ENCODE results near the gene CASZ1.

CASZ1 gene

DNA sequence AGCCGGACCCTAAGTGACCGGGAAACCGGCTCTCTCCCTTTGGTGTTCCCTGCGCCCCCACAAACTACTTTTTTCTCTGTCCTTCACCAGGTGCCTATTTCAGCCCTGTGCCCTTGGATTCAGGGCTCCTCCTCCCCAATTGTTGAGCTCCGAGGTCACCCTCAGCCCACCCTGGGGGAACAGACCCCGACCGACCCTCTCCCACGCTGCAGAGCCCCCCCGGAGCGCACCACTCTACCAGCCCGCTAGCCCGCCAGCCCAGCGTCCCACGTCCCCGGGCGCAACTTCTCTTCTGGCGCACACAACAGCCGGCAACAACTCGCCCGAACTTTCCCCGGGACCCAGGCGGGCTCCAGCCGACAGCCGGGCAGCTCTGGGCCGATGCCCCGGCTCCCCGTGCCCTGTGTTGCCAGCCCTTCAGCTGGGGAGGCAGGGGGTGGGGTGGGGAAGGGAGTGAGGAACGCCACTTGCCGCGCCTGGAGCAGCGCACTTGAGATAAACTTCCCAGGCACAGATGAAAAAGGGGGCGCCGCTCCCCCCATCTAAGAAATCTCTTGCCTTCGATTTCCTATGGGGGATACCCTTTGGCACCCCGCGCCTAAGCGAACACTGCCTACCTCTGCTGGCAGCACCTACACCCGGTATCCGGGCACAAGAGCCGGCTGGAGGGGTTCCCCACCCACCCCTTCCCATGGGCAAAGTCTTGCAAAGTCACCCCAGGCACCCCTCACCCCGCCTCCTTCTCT is 997 bp downstream of the CASZ1 start:
- DNase-seq, result no peak

GRCh38 chr1:10794724-10795275 is 1.6 kb downstream of the CASZ1 start:
- DNase-seq, result no peak

DNA sequence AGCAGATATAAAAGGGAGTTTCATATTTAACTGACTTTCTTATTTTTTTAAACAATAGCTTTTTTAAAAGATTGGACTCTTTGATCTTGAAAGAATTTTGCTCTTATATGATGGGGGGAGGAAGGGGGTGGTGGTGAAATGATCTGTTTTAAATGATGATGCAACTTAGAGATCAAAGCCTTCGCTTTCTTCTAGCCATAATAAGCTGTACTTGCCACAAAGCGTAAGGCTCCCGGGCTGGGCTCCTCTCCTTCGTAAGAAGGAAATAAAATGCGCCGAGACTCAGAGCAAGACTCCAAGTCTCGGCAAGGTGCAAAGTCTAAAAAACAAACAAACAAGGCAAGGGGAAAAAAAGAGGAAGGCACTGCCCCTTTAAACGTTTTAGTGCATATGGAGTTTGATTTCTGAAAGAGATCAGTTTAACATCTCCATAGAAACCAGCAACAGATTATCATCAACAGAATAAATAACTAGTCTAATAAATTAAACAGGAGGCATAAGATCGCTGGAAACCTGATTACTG is 3.3 kb downstream of the CASZ1 start:
- DNase-seq, result no peak

- no peak for DNase-seq
These were observed 5.1 kb downstream of the CASZ1 start for GRCh38 chr1:10791105-10791951.

- DNase-seq, result no peak
These were observed 6.4 kb downstream of the CASZ1 start for GRCh38 chr1:10789803-10790702.

DNA sequence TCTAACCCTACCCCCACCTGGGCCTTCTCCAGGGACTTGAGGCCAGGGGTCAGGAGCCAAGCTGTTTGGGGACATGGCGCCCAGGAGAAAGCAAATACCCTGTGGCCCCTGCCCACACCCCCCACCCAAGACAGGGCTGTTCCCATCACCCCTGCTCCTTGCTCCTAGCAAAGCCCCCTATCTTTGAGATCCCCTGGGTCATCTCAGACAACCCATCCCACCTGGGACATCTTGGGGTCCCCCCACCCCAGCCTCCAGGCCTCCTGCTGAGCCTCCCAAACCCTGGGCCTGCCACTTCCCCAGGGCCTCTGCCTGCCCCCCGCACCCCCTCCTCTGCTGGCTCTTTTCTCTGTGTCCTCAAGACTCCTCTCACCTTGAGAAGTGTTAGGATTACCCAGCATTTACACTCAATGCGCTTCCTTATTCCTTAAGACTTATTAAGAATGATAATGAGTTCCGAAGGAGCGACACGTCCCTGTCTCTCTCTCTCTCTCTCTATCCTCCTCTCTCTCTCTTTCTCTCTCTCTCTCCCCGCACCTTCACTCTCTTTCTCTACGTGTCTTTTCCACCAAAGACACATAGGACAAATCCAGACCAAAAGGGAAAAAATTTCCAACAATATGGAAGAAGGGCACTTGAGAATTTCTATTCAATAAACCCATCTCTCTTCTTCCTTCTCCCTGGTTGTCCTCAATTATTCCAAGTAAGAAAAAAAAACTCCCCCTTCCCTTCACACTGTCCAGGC is 7.2 kb downstream of the CASZ1 start:
- DNase-seq, result no peak

GRCh38 chr1:10788592-10789006 is 7.8 kb downstream of the CASZ1 start:
- DNase-seq, result no peak

DNA sequence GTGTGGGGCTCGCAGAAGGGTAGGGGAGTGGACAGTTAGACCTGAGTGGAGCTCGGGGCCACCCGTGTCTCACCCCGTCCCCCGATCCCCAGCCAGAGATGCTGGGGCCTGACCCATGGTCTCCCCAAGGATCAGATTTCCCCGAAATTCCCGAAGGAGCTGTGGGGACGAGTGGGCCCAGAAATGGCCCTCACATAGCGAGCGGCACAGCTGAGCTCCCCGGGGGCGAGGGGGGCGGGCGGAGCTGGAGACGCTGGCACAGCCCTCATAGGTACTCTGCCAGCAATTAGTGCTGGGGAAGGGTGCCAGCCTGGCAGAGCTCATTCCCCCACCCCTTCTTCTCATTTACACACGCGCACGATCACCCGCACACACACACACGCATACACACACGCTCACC is 9.2 kb downstream of the CASZ1 start:
- DNase-seq, result no peak

DNA sequence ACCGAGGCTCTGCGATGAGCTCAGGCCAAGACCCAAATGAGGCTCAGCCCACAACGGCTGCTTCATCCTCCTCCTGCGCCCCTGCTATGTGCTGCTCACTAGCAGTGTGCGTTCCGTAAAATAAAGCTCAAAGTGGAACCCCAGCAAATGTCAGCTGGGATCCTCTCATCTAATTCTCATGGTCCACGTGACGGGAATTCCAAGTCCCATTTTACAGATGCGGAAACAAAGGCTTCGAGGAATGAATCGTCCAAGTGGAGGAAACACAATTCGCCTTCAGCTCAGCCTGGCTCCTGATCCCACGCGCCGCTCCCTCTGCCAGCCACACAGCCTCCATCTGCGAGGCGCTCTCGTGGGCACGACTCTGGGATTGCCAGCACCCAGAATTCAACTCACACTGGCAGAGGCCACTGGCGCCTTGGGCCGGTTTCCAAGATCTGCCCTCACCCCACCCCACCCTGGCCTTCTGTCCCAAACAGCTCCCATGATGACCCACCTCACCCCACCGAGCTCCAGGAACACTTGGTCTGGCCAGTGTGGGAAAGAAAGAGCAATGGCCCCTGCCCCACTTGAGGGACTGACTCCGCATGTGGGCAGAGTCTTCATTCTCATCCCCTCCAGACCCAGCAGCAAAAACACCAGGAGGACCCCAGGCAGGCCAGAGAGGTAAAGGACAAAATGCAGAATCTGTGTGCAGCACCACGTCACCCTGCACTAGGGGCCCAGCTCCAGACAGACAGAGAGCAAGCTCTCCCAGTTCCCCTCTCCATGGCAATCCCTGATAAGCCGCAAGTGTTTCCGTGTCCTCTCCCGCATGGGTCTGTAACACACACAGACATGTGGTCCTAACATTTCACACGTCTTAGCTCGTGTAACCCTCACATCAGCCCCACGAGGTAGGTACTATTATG is 10.5 kb downstream of the CASZ1 start:
- no peak for DNase-seq

- no peak for DNase-seq
These were observed 11.3 kb downstream of the CASZ1 start for GRCh38 chr1:10784998-10785727.

GRCh38 chr1:10782491-10783244 is 13.8 kb downstream of the CASZ1 start:
- DNase-seq, result no peak

DNA sequence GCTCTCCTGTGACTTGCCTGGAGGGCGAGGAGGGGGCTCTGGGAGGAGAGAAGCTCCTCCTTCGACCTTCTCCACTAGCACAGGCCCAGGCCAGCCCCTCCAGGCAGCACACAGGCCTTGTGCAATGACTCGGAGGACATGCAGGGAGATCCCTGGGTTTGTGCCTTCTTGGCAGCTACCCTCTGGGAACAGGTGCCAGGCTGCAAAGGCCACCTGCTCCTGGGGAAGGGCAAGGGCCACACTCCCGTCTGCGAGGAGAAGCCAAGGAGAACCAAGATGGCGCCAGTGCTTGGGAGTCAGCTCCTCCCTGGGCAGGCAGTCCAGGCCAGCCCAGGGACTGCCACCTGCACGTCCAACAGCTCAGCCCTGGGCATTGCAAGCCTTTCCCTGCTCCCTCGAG is 15.3 kb downstream of the CASZ1 start:
- no peak for DNase-seq

GRCh38 chr1:10779841-10780240 is 16.6 kb downstream of the CASZ1 start:
- DNase-seq, result no peak

DNA sequence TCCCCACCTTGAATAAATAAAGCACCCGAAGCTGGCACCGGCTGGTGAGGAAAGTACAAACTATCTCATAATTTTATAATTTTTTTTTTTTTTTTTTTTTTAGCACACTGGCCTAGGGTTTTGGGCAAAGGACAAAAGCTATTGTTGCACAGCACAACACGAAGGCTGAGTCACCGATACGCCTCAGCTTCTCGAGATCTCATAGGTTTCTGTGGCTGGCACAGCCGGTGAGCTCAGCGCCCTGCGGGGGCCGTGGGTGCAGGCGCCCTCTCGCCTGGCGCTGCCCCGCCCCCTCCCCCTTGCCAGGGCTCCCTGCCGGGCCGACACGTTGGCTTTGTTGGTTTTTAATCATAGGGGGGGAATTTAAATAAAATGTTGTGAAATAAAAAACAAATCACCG is 17.2 kb downstream of the CASZ1 start:
- no peak for DNase-seq

DNA sequence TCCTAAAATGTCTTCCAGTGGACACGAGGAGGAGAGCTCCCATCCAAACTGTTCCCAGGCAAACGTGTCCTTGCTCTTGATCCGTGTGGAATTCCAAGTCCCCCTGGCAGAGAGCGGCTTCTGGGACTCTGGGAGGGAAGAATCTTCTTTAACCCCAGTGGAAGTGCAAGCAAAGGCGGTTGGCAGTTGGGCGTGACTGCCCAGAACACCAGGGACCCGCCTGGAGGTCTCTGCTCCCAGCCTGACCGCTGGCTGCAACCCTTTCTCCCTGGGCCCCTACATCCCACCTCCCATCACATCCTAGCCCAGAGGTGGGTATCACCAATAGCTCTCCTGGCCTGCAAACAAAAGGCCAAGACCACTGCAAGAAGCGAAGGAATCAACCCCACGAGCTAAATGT is 17.8 kb downstream of the CASZ1 start:
- no peak for DNase-seq

- DNase-seq, result no peak
These were observed 18.5 kb downstream of the CASZ1 start for GRCh38 chr1:10777749-10778574.

- DNase-seq, result no peak
These were observed 20.1 kb downstream of the CASZ1 start for GRCh38 chr1:10776190-10776905.

DNA sequence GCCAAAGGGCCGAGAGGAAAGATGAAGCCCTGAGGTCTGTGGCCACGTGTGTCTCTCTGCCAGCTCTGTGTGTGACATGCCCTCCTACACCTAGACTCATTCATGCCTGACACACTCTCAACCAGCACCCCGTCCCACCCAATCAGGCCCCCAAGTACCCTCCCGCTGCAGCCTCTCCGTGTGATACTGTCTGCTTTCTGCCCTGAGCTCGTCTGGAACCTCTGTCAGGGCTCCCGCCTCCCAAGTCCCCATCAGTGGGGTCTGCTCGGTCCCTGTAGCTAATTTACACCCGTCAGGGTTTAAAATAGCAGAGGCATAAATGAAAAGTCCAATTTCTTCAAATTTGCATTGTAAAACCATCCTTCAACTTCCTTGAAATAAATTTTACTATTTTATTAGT is 20.7 kb downstream of the CASZ1 start:
- DNase-seq, result no peak

Data from NK-92 treated with Interleukin-12 subunit alpha and Interleukin-12 subunit beta, amount 100 ng/mL, for 24 hours (cell line).